22Rv1 (cell line): Measurements from ENCODE around the gene F2.

Experiments
- CTCF ChIP-seq: fragments of 450-650 bp; IDR thresholded peaks from 2 replicates; pipeline ENCODE4 v1.5.1; 2017; ENCODE audit warnings: mild to moderate bottlenecking
- ZFX ChIP-seq: fragments of 450-650 bp; IDR thresholded peaks from 2 replicates; pipeline ENCODE4 v1.6.1; 2017; ENCODE audit warnings: antibody characterized with exemption, borderline replicate concordance

GRCh38 chr11:46701078-46701654 lies 17.8 kb upstream of the F2 start:
- TF ChIP-seq CTCF (no peak), ZFX (no peak)
